Nucleus accumbens (tissue), 56 donors: ENCODE data around the gene AUTS2.

Source experiments
- DNase-seq, 56 donors: peaks; one replicate each; lab custom pipeline; 2025; lab: John Stamatoyannopoulos, UW

The AUTS2 gene

GRCh38 chr7:70071766-70072165 lies 473.5 kb downstream of the AUTS2 start:
- DNase-seq: no peak

DNA sequence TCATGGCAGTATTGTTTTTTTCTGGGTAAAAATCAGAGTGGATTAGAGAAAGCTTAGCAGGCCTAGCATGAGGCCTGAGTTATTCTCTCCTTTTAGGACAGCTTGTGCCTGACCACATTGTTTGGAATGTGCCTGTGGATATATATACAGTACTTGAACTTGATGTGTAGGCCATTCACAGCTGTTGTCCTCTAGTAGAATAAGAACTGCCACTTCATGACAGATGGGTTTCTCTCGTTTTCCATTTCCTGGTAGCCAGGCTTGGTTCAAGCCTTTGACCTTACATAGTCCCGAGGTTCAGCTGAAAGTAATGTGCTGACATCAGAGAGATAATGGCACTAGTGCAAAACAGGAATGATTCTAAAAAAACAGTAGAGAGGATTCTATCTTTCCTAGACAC lies 473.9 kb downstream of the AUTS2 start:
- no peak for DNase-seq

DNA sequence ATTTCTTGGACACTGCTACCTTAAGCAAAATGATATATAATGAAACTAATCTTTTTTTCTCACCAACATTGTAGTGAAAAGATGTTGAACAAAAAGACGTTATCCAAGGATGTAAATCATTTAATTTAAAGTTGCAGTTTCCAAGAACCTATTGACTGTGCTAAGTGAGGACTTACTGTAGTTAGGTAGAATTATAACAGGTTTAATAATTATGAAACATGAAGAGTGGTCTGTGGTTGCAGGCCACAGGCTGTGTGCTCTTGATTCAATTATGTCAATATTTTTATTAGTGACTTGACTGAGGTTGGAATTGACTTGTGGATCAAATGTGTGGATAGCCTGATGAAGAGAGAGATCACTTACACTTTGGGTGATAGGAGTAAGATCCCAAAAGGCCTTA lies 478.1 kb downstream of the AUTS2 start:
- no peak for DNase-seq

GRCh38 chr7:70082099-70082611 lies 483.9 kb downstream of the AUTS2 start:
- DNase-seq: no peak

DNA sequence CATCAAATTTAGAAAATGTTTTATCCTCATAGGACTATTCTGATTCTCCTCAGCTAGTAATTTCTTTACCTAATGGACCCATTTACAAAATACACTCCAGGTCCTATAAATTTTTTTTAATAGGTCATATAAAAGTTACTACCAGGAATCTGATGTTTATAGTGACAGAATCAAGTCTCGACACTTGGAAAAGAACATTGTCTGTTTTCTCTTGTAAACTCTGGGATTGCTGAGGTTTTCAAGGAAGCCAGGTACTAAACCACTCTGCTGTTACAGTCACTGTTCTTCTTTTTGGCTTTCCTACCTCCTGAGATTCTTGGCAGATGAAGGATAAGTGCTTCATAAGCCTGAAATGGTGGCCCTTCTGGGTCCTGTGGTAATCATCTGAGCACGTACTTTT lies 493.1 kb downstream of the AUTS2 start:
- DNase-seq: no peak

DNA sequence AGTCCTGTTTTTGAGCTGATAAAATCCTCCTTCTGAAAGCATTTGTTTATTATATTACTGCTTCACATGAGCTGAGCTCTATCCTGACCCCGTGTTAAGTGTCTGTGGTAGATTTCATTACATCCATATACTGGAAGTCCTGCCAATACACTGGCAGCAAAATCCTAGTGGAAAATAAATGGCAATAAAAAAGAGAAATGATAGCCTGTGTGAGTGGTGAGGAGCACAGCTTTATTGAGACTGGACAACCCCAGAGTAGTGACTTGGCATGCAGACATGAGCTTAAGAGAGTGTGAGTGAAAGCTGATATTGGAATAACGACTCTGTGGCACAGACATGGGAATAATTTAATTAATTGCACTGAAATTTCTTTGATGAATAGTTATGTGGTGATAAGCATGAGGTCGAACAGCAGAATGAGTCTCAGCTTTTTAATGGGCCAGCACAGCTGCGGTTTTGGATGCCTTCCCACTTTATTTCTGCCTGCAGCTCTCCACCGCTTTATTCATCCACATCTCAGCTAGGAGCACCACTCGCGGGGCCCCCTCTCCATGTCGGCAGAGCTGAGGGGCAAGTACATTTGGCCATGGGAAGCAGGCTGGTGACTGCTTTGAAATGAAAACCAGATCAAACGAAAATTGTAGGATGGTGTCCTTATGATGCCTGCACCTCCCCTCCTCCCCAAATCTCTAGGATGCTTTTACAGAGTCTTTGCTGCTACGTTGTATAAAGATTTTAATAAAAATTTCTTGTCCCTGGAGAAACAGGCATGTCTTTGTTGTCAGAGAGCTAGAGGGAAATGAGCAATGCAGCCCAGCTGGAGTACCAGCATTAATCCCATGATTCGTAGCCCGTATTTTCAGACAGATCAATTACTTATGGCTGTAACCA lies 494.3 kb downstream of the AUTS2 start:
- peak in 26 of 56 donors; percentile 0 to 44 (median 7) for DNase-seq

- no peak for DNase-seq
These were observed 495.1 kb downstream of the AUTS2 start for GRCh38 chr7:70093205-70093904.

DNA sequence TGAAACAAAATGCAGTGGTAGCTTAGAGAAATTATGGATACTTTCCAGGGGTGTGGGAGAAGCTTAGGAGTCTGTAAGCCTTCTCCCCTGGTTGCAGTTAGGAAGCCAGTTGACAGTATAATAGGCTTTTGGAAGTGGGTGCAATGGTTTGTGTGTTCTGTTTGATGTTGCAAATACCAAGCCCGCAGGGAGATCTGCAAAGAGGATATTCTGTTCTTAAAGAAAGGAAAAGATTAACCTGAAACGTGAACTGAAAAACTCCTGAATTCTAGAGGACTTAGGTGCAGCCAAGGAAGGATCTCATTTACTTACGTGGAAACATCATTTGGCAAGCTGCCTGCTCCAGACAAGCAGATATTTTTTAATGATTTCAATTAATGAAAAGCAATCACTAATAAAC lies 496.6 kb downstream of the AUTS2 start:
- no peak for DNase-seq

GRCh38 chr7:70097645-70098044 lies 499.4 kb downstream of the AUTS2 start:
- no peak for DNase-seq

DNA sequence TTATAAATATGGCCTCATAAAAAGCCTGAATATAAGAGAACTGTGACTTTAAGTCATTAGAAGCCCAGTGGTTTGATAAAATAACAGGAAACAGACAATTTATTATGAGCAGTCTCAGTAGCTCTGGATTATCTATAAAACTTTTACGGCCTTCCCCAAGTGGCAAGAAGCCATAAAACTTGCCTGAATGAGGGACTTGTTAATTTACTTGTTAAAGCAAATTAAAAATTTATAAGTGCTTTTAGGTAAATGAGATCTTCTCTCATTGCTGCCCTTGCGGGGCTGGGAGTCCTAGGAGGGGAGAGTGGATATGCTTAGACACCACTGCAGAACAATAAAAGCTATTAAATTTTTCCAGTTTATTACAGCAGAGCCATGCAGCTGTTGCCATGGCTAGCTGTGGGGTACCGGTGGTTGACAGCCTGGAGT lies 499.9 kb downstream of the AUTS2 start:
- no peak for DNase-seq

DNA sequence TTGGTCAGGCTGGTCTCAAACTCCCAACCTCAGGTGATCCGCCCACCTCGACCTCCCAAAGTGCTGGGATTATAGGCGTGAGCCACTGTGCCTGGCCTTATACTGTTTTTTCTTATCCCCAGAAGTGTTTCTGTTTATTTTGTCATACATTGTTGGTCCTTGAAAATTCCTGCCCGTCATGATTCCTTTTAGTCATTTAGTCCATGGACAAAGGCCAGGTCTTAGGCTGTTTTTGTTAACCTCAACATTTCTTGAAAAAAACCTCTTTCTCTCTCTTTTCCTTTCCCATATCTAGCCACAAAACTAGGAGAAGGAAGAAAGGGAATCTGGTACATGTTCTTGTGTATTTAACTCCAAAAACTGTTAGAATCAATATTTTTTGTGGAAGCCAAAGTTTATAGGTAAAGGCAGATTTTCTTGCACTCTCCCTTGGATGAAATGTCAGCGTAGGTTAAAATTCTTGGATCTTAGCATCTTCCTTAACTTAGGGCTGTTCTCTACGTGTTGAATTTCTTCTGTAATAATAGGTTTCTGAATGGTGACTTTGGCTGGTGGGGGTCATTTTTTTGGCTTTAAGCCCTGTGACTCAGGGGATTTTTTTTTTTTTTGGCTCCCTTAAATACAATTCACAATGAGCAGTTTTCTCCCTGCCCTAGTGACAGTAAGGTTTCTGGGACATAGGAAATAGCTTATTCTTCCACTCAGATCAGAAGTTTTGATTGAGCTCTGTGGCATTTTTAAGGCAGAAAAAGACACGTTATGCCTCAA lies 500.8 kb downstream of the AUTS2 start:
- DNase-seq: no peak

DNA sequence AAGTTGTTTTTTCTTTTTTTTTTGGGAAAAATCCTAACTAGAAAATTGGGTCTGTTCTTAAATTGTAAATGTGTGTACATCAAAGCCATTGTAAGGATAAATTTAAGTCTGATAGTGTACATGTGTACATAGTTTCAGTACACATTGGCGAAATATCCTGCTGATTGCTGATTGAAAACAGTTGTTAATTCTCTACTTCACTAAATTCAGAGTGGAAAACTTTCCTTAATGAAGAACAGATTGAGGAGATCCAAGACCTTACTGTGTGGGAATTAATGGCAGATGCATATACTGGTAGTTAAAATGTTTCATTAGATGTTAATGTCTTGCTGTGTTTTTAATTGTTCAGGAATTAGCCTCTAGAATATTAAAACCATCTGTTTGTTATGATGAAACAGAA lies 506.0 kb downstream of the AUTS2 start:
- no peak for DNase-seq

- no peak for DNase-seq
These were observed 514.8 kb downstream of the AUTS2 start for GRCh38 chr7:70113078-70113477.

GRCh38 chr7:70113536-70113935 lies 515.3 kb downstream of the AUTS2 start:
- no peak for DNase-seq

DNA sequence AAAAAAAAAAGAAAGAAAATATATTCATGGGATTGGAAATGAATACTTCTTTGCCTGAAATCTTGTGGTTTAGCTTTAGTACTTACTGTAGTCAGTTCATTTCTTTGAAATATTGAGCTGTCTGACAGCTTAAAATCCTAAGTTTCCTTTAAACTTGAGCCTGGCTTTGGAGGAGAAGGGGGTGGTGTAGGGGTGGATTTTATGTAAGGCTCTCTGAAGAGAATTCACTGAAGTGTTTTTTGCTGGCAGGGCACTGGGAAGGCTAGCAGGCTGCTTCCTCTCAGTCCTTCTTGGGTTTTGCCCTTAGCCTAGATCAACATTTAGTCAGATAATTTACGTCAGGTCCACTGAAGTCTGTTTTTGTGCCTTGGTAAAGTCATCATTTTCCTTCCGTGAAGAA lies 516.5 kb downstream of the AUTS2 start:
- DNase-seq: no peak

GRCh38 chr7:70116244-70116643 lies 518.0 kb downstream of the AUTS2 start:
- no peak for DNase-seq

DNA sequence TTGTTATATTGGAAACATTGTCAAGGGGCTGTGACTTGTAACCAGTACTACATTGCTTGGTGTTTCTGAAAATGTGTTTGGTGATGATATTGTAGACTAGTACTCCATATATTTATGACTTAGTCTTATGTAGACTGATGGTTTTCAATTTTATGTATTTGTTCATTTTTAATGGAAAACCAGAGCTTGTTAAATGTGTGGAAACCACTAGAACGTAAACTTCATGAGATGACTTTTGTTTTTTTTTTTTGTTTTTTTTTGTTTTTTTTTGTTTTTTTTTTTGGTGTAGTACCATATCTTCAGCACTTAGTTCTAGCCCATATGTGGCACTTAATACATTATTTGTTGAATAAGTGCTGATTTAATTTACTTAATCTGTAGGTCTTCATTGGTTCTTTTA lies 518.6 kb downstream of the AUTS2 start:
- DNase-seq: no peak

GRCh38 chr7:70120851-70121250 lies 522.6 kb downstream of the AUTS2 start:
- no peak for DNase-seq

- no peak for DNase-seq
These were observed 533.5 kb downstream of the AUTS2 start for GRCh38 chr7:70131817-70132216.

DNA sequence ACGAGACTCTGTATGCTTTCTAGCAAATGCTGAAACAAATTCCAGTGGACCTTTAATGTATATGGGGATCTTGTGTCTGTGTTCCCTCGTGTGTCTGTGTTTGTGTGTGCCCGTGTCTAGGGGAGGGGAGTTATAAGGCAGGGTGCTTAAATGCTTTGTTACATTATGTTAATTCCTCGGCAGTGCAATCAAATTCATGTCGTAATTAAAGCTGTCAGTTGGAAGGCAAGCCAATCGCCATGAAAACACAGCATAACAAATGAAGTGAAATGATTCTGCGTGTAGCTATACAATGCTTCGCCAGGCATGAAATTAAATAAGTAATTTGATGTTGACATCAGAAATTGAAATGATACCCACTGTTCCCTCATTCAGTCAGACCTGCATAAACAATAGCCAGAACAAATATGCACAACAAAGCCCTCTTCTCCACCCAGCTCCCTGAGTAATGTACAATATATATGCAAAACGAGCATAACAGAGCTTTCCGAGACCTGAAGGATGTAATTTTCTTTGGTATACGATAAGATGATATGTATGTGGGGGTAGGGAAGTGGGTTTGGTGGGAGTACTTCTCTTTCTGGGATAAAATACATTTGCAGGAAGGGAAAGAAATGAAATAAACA lies 534.1 kb downstream of the AUTS2 start:
- DNase-seq: no peak
